ENCODE results near the gene MMP28. TPM values are rescaled to one million over a fixed set of nuclear protein-coding genes. Genes with fewer than 3 reads are reported as not detected.

MMP28 gene
- total and polyA plus RNA-seq, 12 donors = 0.67 to 11.1 (median 4.6) TPM

DNA sequence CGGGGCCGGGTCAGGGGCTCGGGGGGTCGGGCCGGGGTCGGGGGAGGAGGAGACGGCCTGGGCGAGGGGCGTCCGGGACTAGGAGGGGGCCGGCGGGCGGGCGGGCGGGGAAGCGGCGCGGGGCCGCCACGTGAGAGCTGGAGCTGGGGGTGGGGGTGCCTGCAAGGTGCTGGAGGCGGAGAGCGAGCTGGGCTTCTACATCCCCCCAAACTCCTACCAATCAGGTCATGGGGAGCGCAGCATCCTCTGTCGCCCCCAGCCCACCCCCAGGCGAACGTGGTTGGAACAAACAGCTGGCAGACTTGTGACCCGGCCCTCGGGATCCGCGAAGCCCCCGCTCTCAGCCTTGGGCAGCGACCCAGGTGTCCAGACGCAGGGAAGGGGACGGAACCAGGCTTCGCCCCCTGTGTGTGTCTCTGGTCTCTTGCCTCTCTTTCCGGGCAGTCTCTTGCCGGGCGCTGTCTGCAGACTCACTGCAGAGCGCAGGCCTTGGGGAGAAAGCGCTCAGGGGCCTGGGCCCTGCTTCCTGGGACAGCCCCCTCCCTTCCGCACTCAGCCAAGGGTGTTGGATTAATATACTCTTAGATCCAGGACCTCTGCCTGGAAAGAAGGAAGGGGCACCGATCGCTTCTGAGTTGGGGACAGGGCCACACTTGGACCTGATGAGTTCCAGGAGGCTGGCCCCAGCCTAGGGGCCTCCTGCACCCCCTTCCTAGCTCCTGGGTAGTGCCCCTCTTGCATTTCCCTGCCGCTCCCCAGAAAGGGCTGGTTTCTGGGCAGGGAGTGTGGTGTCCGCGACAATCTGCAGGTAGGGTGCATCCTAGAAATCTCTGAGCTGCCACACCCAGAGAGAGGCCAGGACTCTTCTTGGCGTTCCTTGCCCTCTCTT lies 63.3 kb downstream of the MMP28 start:
- WGBS, 4 donors = 19 to 81% (median 30%) methylated on average over 1 to 44 of the region's 47 CpGs
- H3K4me3 ChIP-seq = peak overlapping the region in 2 of 4 donors; percentile 65 to 77
- TF ChIP-seq POLR2A (IDR thresholded peaks at IDR 0.05) = no peak
- TF ChIP-seq, protein P1, sequence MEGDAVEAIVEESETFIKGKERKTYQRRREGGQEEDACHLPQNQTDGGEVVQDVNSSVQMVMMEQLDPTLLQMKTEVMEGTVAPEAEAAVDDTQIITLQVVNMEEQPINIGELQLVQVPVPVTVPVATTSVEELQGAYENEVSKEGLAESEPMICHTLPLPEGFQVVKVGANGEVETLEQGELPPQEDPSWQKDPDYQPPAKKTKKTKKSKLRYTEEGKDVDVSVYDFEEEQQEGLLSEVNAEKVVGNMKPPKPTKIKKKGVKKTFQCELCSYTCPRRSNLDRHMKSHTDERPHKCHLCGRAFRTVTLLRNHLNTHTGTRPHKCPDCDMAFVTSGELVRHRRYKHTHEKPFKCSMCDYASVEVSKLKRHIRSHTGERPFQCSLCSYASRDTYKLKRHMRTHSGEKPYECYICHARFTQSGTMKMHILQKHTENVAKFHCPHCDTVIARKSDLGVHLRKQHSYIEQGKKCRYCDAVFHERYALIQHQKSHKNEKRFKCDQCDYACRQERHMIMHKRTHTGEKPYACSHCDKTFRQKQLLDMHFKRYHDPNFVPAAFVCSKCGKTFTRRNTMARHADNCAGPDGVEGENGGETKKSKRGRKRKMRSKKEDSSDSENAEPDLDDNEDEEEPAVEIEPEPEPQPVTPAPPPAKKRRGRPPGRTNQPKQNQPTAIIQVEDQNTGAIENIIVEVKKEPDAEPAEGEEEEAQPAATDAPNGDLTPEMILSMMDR (IDR thresholded peaks at IDR 0.05) = no peak
- intact Hi-C loops (cut with DNase I) = no loop called here
- no peaks in the 10 kb centered on the region for H3K9me3 ChIP-seq (replicated peaks in 1 of 3)
- DNase-seq = peak in 1 of 7 donors; percentile 47
- H3K4me1 ChIP-seq (replicated peaks in 1 of 2) = peaks cover 6 to 8% of the 10 kb centered on the region in 2 donors
- H3K36me3 ChIP-seq (replicated peaks in 1 of 2) = no peaks in the 10 kb centered on the region
- no peaks in the 10 kb centered on the region for H3K27me3 ChIP-seq
- H3K27ac ChIP-seq = peak overlapping the region in 1 of 5 donors; percentile 15

DNA sequence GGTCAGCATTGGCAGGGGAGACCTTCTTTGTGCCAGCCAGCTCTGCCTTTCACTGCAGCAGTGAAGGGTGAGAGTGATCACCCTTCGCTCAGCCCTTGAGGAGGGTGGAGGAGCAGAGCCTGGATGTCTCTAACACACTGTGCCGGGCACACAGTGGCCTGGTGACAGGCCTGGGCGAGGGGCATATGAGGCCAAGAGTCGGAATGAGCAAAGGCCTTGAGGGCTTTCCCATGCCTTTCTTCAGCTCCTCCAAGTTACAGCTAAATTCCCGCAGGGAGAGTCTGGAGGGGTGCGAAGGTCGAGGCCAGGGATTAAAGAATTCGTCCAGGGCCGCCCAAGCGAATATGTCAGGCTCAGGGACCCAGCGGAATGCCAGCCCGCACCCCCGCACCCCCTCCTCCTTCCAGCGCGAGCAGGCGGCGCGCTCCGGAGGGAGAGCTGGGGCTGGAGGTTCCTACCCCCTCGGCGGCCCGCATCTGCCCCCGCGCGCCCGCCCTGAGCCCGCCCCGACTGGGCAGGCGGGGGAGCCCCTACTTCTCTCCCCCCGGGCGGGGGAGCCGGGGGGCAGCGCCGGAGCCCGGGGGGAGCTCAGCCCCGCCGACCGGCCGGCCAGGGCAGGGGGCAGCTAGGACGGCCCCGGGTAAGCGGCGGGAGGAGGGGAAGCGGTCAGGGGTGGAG lies 64.1 kb downstream of the MMP28 start, which contains the start of gene RASL10B:
Gene RASL10B, plus strand, starts transcription at position 401 of the 678 bp plus-strand sequence. CDS start 3,546 bp downstream, outside the sequence.
- no peaks in the 10 kb centered on the region for H3K27me3 ChIP-seq
- H3K27ac ChIP-seq = peak within 1 kb of the TSS in 1 of 5 donors; percentile 15
- TF ChIP-seq, protein P1 (IDR thresholded peaks at IDR 0.05) = no peak
- TF ChIP-seq POLR2A (IDR thresholded peaks at IDR 0.05) = no peak
- 3 to 29% (median 13%) methylated on average over 4 to 44 of the region's 44 CpGs for WGBS, 4 donors
- DNase-seq = peak; percentile 56 to 72 (median 62)
- no peaks in the 10 kb centered on the region for H3K9me3 ChIP-seq (replicated peaks in 1 of 3)
- peak within 1 kb of the TSS in 2 of 4 donors; percentile 65 to 77 for H3K4me3 ChIP-seq
- H3K36me3 ChIP-seq (replicated peaks in 1 of 2) = peaks cover 0 to 1% of the 10 kb centered on the region in 2 donors
- H3K4me1 ChIP-seq (replicated peaks in 1 of 2) = peaks cover 6 to 8% of the 10 kb centered on the region in 2 donors
- intact Hi-C loops (cut with DNase I) = no loop called here

DNA sequence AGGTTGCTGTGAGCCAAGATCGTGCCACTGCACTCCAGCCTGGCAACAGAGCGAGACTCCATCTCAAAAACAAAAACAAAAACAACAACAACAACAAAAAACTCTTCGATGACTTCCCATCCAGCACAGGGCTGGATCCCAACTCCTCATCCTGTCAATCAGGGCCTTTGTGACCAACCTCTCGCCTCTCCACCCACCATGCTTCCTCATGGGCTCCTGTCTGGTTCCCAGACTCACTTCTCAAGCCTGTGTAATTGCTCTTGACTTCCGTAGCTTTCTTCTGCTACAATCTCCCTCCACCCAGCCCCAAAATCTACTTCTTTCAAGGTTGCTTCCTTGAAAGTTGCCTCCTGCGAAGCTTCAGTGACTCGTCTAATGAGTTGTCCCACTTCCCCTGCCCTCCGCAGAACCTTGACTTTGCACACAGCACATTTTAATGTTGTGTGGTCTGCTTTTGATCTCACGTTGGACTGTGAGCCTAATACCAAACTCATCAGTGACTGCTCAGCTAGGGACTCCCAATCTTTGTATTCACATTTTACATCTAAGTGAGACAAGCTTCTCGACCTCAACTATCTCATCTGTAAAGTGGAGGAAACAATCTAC lies 64.9 kb downstream of the MMP28 start:
- TF ChIP-seq POLR2A (IDR thresholded peaks at IDR 0.05) = no peak
- TF ChIP-seq, protein P1 (IDR thresholded peaks at IDR 0.05) = no peak
- intact Hi-C loops (cut with DNase I) = no loop called here
- WGBS, 4 donors = 81 to 85% (median 82%) methylated on average over 10 of the region's 10 CpGs

DNA sequence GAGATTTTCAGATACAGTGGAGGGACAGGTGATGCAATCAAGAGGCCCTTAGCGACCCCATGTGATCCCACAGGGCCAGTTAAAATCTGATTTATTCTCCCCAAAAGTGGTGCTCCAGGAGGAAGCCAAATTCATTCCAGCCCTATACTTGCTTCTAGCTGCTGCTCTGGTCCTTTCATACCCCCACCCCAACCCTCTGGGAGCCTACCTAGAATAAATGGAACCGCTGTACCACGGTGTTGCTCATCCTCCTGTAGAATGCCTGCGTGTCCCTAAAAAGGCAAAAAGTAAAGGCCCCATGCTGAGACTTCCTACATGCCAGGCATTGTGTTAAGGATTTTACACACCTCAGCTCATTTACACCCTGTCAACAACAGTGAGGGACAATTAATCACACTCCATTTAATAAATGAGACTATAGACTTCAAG lies 66.0 kb downstream of the MMP28 start:
- peaks cover 6 to 8% of the 10 kb centered on the region in 2 donors for H3K4me1 ChIP-seq (replicated peaks in 1 of 2)
- 80 to 92% (median 89%) methylated on average over 4 of the region's 4 CpGs for WGBS, 4 donors
- peak in 1 of 7 donors; percentile 29 for DNase-seq

More for the DNA sequence above, 64.9 kb downstream of the MMP28 start:
- peaks cover 0 to 3% of the 10 kb centered on the region in 2 donors for H3K36me3 ChIP-seq (replicated peaks in 1 of 2)
- H3K27ac ChIP-seq = no peak overlapping the region
- no peaks in the 10 kb centered on the region for H3K9me3 ChIP-seq (replicated peaks in 1 of 3)
- no peak for DNase-seq
- H3K4me3 ChIP-seq = no peak overlapping the region
- H3K4me1 ChIP-seq (replicated peaks in 1 of 2) = peaks cover 6 to 8% of the 10 kb centered on the region in 2 donors
- no peaks in the 10 kb centered on the region for H3K27me3 ChIP-seq

More for the DNA sequence above, 66.0 kb downstream of the MMP28 start:
- H3K4me3 ChIP-seq = no peak overlapping the region
- H3K36me3 ChIP-seq (replicated peaks in 1 of 2) = peaks cover 0 to 11% of the 10 kb centered on the region in 2 donors
- H3K27ac ChIP-seq = no peak overlapping the region
- H3K27me3 ChIP-seq = no peaks in the 10 kb centered on the region
- TF ChIP-seq, protein P1 (IDR thresholded peaks at IDR 0.05) = no peak
- no peak for TF ChIP-seq POLR2A (IDR thresholded peaks at IDR 0.05)
- intact Hi-C loops (cut with DNase I) = no loop called here
- no peaks in the 10 kb centered on the region for H3K9me3 ChIP-seq (replicated peaks in 1 of 3)
